ENCODE measurements around the gene ZCCHC14. TPM values are rescaled to one million over a fixed set of nuclear protein-coding genes. Genes with fewer than 3 reads are reported as not detected.
"Not testable (repeated sequence)": the region's sequence is repeated elsewhere in the genome, so short reads cannot be mapped to it uniquely, and the experiment has no call there.

ZCCHC14 gene
- total and polyA plus RNA-seq, 4 donors = 7.4 to 31.1 (median 19.3) TPM

DNA sequence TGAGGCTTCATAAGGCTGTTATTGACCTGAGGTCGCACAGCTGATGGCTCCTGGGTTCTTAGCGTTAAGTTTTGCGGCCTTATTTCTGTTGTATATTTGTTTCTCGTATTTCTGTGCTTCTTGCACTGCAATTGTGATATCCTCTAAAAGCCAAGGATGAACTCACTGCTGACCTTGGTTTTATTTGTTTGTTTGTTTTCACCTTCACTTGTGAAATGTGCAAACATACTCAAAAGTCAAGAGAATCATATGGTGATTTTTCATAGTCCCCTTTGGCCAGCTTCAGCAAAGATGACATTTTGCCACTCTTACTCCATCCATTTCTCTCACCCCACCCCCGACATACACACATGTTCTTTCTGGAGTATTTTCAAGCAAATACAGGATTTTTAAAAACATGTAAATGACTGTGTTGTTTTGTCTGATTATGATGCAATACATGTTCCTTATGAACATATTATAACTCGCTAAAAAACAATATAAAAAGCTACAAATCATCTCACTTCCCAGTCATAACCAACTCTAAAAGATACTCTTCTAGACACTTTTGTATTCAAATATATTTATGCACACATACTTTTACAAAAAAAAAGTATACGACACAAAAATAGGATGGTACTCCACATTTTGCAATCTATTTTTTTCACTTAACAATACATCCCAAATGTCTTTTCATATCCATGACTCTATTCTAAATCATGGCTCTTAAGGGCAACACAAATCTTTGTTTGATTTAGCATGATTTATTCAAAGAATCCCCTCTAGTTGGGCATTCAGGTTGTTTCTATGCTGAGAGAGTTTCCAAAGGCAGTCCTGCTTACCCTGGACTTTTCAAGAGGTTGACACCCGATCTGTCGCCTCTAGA, 5.7 kb upstream of the ZCCHC14 start:
- Histone ChIP-seq H3K4me3 (no peak overlapping the region), H3K36me3 (ENCODE audit: control insufficient read depth in 4 of 4, insufficient read depth in 4 of 4, low read length in 4 of 4) (no peaks in the 10 kb centered on the region), H3K27ac (ENCODE audit: low read depth in 1 of 2, low read length in 1 of 2) (no peak overlapping the region), H3K27me3 (ENCODE audit: control insufficient read depth in 3 of 3, insufficient read depth in 3 of 3, low read length in 2 of 3) (no peaks in the 10 kb centered on the region), H3K9me3 (ENCODE audit: control insufficient read depth in 4 of 4, insufficient read depth in 3 of 4, low read length in 3 of 4) (peaks cover 0 to 7% (median 0%) of the 10 kb centered on the region in 4 donors), H3K4me1 (ENCODE audit: control insufficient read depth in 5 of 5, insufficient read depth in 5 of 5, low read length in 5 of 5) (peaks cover 0 to 5% (median 3%) of the 10 kb centered on the region in 5 donors), H3K9ac (ENCODE audit: insufficient read depth in 1 of 2, low read length in 2 of 2) (no peak overlapping the region)
- DNase-seq (peak in 1 of 3 donors; percentile 39), ATAC-seq (ENCODE audit: insufficient read depth, low FRiP score) (no peak)
- TF ChIP-seq, protein P1, sequence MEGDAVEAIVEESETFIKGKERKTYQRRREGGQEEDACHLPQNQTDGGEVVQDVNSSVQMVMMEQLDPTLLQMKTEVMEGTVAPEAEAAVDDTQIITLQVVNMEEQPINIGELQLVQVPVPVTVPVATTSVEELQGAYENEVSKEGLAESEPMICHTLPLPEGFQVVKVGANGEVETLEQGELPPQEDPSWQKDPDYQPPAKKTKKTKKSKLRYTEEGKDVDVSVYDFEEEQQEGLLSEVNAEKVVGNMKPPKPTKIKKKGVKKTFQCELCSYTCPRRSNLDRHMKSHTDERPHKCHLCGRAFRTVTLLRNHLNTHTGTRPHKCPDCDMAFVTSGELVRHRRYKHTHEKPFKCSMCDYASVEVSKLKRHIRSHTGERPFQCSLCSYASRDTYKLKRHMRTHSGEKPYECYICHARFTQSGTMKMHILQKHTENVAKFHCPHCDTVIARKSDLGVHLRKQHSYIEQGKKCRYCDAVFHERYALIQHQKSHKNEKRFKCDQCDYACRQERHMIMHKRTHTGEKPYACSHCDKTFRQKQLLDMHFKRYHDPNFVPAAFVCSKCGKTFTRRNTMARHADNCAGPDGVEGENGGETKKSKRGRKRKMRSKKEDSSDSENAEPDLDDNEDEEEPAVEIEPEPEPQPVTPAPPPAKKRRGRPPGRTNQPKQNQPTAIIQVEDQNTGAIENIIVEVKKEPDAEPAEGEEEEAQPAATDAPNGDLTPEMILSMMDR (IDR thresholded peaks at IDR 0.05; ENCODE audit: control extremely low read depth, extremely low read depth) = no peak
- WGBS, 2 donors = 68 to 75% methylated on average over 9 of the region's 9 CpGs

DNA sequence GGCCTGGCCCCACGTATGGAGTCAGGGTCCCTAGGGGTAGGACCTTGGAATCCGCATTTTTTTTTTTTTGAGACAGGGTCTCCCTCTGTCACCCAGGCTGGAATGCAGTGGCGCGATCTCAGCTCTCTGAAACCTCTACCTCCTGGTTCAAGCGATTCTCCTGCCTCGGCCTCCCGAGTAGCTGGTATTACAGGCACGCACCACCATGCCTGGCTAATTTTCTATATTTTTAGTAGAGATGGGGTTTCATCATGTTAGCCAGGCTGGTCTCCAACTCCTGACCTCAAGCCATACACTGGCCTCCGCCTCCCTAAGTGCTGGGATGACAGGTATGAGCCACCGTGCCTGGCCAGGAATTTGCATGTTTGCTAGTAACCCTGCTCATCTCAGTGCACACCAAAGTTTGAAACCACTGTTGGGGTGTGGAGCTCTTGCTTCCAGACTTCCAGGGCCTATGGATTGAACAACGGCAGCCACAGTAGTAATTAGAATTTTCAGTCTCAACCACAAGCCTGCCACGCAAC, 5.0 kb upstream of the ZCCHC14 start:
- WGBS, 2 donors = 91 to 94% methylated on average over 12 of the region's 12 CpGs
- not testable (repeated sequence) for H3K4me1 ChIP-seq (ENCODE audit: control insufficient read depth in 5 of 5, insufficient read depth in 5 of 5, low read length in 5 of 5); H3K27me3 ChIP-seq (ENCODE audit: control insufficient read depth in 3 of 3, insufficient read depth in 3 of 3, low read length in 2 of 3); H3K9me3 ChIP-seq (ENCODE audit: control insufficient read depth in 4 of 4, insufficient read depth in 3 of 4, low read length in 3 of 4); ATAC-seq (ENCODE audit: insufficient read depth, low FRiP score); DNase-seq; H3K4me3 ChIP-seq; H3K27ac ChIP-seq (ENCODE audit: low read depth in 1 of 2, low read length in 1 of 2); H3K9ac ChIP-seq (ENCODE audit: insufficient read depth in 1 of 2, low read length in 2 of 2); H3K36me3 ChIP-seq (ENCODE audit: control insufficient read depth in 4 of 4, insufficient read depth in 4 of 4, low read length in 4 of 4)

DNA sequence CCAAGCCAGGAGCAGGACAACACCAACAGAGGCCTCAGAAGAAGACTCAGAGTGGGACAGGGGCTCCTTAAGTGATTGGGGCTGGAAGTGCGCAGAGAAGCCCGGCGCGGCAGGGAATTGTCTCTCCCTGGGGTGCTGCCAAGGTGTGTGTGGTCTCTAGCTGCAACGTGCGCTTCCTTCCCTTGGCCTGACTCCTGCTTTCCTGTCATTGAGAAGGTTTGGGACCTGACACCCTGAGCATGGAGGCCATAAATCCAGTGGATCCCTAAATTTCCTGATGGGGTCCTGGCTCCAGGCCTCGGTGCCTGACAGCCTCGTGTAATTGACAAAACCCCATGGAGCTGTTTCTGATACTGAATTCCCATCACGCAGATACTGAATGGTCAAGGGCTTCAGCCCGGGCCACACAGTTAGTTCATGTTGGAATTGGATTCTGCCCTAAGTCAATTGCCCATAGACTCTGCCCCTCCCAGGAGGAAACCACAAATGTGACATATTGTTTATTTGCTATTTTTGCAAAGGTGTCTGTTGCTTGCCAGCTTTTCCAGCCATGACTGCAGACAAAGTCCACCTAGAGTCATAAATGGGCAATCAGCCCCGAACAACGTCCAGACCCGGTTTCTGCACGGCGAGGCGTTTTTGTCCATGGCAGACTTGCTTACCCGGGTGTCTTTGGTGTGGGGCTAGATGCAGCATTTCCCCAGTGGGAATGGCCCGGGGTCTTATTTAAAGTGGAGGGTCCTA, 4.4 kb upstream of the ZCCHC14 start:
- 82 to 88% methylated on average over 18 of the region's 18 CpGs for WGBS, 2 donors
- H3K27ac ChIP-seq (ENCODE audit: low read depth in 1 of 2, low read length in 1 of 2); H3K36me3 ChIP-seq (ENCODE audit: control insufficient read depth in 4 of 4, insufficient read depth in 4 of 4, low read length in 4 of 4): not testable (repeated sequence)

DNA sequence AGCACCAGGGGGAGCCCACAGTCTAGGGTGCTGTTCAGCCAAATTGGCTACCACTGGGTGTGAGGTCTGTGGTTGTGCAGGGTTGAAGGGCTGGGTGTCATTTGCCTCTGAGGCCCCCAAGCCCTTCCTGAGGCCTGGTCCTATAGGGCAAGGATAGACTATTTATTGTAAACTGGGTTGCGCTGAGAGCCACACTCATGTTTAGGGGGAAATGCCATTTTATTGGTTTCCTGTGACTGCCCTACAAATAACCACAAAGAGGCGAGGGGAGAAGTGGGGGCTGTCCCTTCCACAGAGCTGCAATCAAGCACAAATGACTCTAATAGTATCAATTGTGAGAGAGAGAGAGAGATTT, 3.6 kb upstream of the ZCCHC14 start:
- TF ChIP-seq, protein P1 (IDR thresholded peaks at IDR 0.05; ENCODE audit: control extremely low read depth, extremely low read depth) = no peak
- Histone ChIP-seq H3K27me3 (ENCODE audit: control insufficient read depth in 3 of 3, insufficient read depth in 3 of 3, low read length in 2 of 3) (no peaks in the 10 kb centered on the region), H3K4me1 (ENCODE audit: control insufficient read depth in 5 of 5, insufficient read depth in 5 of 5, low read length in 5 of 5) (peaks cover 0 to 12% (median 0%) of the 10 kb centered on the region in 5 donors), H3K4me3 (no peak overlapping the region), H3K9ac (ENCODE audit: insufficient read depth in 1 of 2, low read length in 2 of 2) (no peak overlapping the region), H3K36me3 (ENCODE audit: control insufficient read depth in 4 of 4, insufficient read depth in 4 of 4, low read length in 4 of 4) (peaks cover 0 to 1% (median under 1%) of the 10 kb centered on the region in 4 donors), H3K27ac (ENCODE audit: low read depth in 1 of 2, low read length in 1 of 2) (no peak overlapping the region), H3K9me3 (ENCODE audit: control insufficient read depth in 4 of 4, insufficient read depth in 3 of 4, low read length in 3 of 4) (no peaks in the 10 kb centered on the region)
- 50 to 66% methylated on average over 2 of the region's 2 CpGs for WGBS, 2 donors
- ATAC-seq (ENCODE audit: insufficient read depth, low FRiP score) = no peak
- DNase-seq = no peak

More for the DNA sequence above, 4.4 kb upstream of the ZCCHC14 start:
- ATAC-seq (ENCODE audit: insufficient read depth, low FRiP score); H3K4me3 ChIP-seq; H3K4me1 ChIP-seq (ENCODE audit: control insufficient read depth in 5 of 5, insufficient read depth in 5 of 5, low read length in 5 of 5); H3K9me3 ChIP-seq (ENCODE audit: control insufficient read depth in 4 of 4, insufficient read depth in 3 of 4, low read length in 3 of 4); H3K27me3 ChIP-seq (ENCODE audit: control insufficient read depth in 3 of 3, insufficient read depth in 3 of 3, low read length in 2 of 3); DNase-seq; H3K9ac ChIP-seq (ENCODE audit: insufficient read depth in 1 of 2, low read length in 2 of 2): not testable (repeated sequence)

Data from lung (tissue), 12 donors.